Measurements from ENCODE around the gene TARS2.

The TARS2 gene

GRCh38 chr1:150529017-150529416 lies 41.8 kb downstream of the TARS2 start:
- peaks cover 2% of the 10 kb centered on the region for H3K4me1 ChIP-seq (ENCODE audit: control insufficient read depth, insufficient read depth, low read length)
- H3K9ac ChIP-seq (ENCODE audit: low read depth, low read length), result no peak overlapping the region
- no peaks in the 10 kb centered on the region for H3K9me3 ChIP-seq (ENCODE audit: control insufficient read depth, insufficient read depth, low read length)
- no peaks in the 10 kb centered on the region for H3K27me3 ChIP-seq (ENCODE audit: control insufficient read depth, insufficient read depth, low read length)
- no peak overlapping the region for H3K4me3 ChIP-seq (ENCODE audit: low read depth, low read length)
- H3K36me3 ChIP-seq (ENCODE audit: control insufficient read depth, insufficient read depth, low read length), result no peaks in the 10 kb centered on the region

GRCh38 chr1:150530491-150531159 lies 43.4 kb downstream of the TARS2 start:
- no peaks in the 10 kb centered on the region for H3K9me3 ChIP-seq (ENCODE audit: control insufficient read depth, insufficient read depth, low read length)
- no peak overlapping the region for H3K9ac ChIP-seq (ENCODE audit: low read depth, low read length)
- H3K27me3 ChIP-seq (ENCODE audit: control insufficient read depth, insufficient read depth, low read length), result no peaks in the 10 kb centered on the region
- peaks cover 2% of the 10 kb centered on the region for H3K4me1 ChIP-seq (ENCODE audit: control insufficient read depth, insufficient read depth, low read length)
- H3K36me3 ChIP-seq (ENCODE audit: control insufficient read depth, insufficient read depth, low read length), result no peaks in the 10 kb centered on the region
- H3K4me3 ChIP-seq (ENCODE audit: low read depth, low read length), result no peak overlapping the region

GRCh38 chr1:150532860-150533259 lies 45.6 kb downstream of the TARS2 start:
- H3K4me3 ChIP-seq (ENCODE audit: low read depth, low read length), result no peak overlapping the region
- H3K27me3 ChIP-seq (ENCODE audit: control insufficient read depth, insufficient read depth, low read length), result no peaks in the 10 kb centered on the region
- no peaks in the 10 kb centered on the region for H3K9me3 ChIP-seq (ENCODE audit: control insufficient read depth, insufficient read depth, low read length)
- H3K36me3 ChIP-seq (ENCODE audit: control insufficient read depth, insufficient read depth, low read length), result no peaks in the 10 kb centered on the region
- H3K4me1 ChIP-seq (ENCODE audit: control insufficient read depth, insufficient read depth, low read length), result peaks cover 2% of the 10 kb centered on the region
- no peak overlapping the region for H3K9ac ChIP-seq (ENCODE audit: low read depth, low read length)

GRCh38 chr1:150534002-150534401 lies 46.8 kb downstream of the TARS2 start:
- H3K4me3 ChIP-seq (ENCODE audit: low read depth, low read length), result no peak overlapping the region
- no peaks in the 10 kb centered on the region for H3K36me3 ChIP-seq (ENCODE audit: control insufficient read depth, insufficient read depth, low read length)
- H3K4me1 ChIP-seq (ENCODE audit: control insufficient read depth, insufficient read depth, low read length), result peaks cover 2% of the 10 kb centered on the region

GRCh38 chr1:150535511-150536287 lies 48.5 kb downstream of the TARS2 start:
- Histone ChIP-seq H3K36me3 (ENCODE audit: control insufficient read depth, insufficient read depth, low read length) (no peaks in the 10 kb centered on the region), H3K27me3 (ENCODE audit: control insufficient read depth, insufficient read depth, low read length) (no peaks in the 10 kb centered on the region), H3K9me3 (ENCODE audit: control insufficient read depth, insufficient read depth, low read length) (no peaks in the 10 kb centered on the region), H3K4me3 (ENCODE audit: low read depth, low read length) (no peak overlapping the region), H3K4me1 (ENCODE audit: control insufficient read depth, insufficient read depth, low read length) (peaks cover 2% of the 10 kb centered on the region), H3K9ac (ENCODE audit: low read depth, low read length) (no peak overlapping the region)

More at GRCh38 chr1:150534002-150534401, 46.8 kb downstream of the TARS2 start:
- no peaks in the 10 kb centered on the region for H3K9me3 ChIP-seq (ENCODE audit: control insufficient read depth, insufficient read depth, low read length)
- H3K27me3 ChIP-seq (ENCODE audit: control insufficient read depth, insufficient read depth, low read length), result no peaks in the 10 kb centered on the region
- no peak overlapping the region for H3K9ac ChIP-seq (ENCODE audit: low read depth, low read length)

- Histone ChIP-seq H3K9me3 (ENCODE audit: control insufficient read depth, insufficient read depth, low read length) (no peaks in the 10 kb centered on the region), H3K9ac (ENCODE audit: low read depth, low read length) (no peak overlapping the region), H3K36me3 (ENCODE audit: control insufficient read depth, insufficient read depth, low read length) (no peaks in the 10 kb centered on the region), H3K4me1 (ENCODE audit: control insufficient read depth, insufficient read depth, low read length) (peaks cover 2% of the 10 kb centered on the region), H3K27me3 (ENCODE audit: control insufficient read depth, insufficient read depth, low read length) (no peaks in the 10 kb centered on the region), H3K4me3 (ENCODE audit: low read depth, low read length) (no peak overlapping the region)
Observed at GRCh38 chr1:150536836-150537731, 49.9 kb downstream of the TARS2 start.

- Histone ChIP-seq H3K9ac (ENCODE audit: low read depth, low read length) (no peak overlapping the region), H3K36me3 (ENCODE audit: control insufficient read depth, insufficient read depth, low read length) (no peaks in the 10 kb centered on the region), H3K9me3 (ENCODE audit: control insufficient read depth, insufficient read depth, low read length) (no peaks in the 10 kb centered on the region), H3K4me1 (ENCODE audit: control insufficient read depth, insufficient read depth, low read length) (no peaks in the 10 kb centered on the region), H3K4me3 (ENCODE audit: low read depth, low read length) (no peak overlapping the region), H3K27me3 (ENCODE audit: control insufficient read depth, insufficient read depth, low read length) (no peaks in the 10 kb centered on the region)
Observed at GRCh38 chr1:150537732-150538684, 50.8 kb downstream of the TARS2 start.

GRCh38 chr1:150543500-150544143 lies 56.4 kb downstream of the TARS2 start:
- no peaks in the 10 kb centered on the region for H3K36me3 ChIP-seq (ENCODE audit: control insufficient read depth, insufficient read depth, low read length)
- no peaks in the 10 kb centered on the region for H3K4me1 ChIP-seq (ENCODE audit: control insufficient read depth, insufficient read depth, low read length)
- peaks cover 4% of the 10 kb centered on the region for H3K27me3 ChIP-seq (ENCODE audit: control insufficient read depth, insufficient read depth, low read length)
- H3K4me3 ChIP-seq (ENCODE audit: low read depth, low read length), result no peak overlapping the region
- no peak overlapping the region for H3K9ac ChIP-seq (ENCODE audit: low read depth, low read length)
- no peaks in the 10 kb centered on the region for H3K9me3 ChIP-seq (ENCODE audit: control insufficient read depth, insufficient read depth, low read length)

GRCh38 chr1:150544204-150544603 lies 57.0 kb downstream of the TARS2 start:
- Histone ChIP-seq H3K36me3 (ENCODE audit: control insufficient read depth, insufficient read depth, low read length) (no peaks in the 10 kb centered on the region), H3K4me1 (ENCODE audit: control insufficient read depth, insufficient read depth, low read length) (no peaks in the 10 kb centered on the region), H3K9ac (ENCODE audit: low read depth, low read length) (no peak overlapping the region), H3K27me3 (ENCODE audit: control insufficient read depth, insufficient read depth, low read length) (peaks cover 4% of the 10 kb centered on the region), H3K4me3 (ENCODE audit: low read depth, low read length) (no peak overlapping the region), H3K9me3 (ENCODE audit: control insufficient read depth, insufficient read depth, low read length) (no peaks in the 10 kb centered on the region)

- peaks cover 4% of the 10 kb centered on the region for H3K27me3 ChIP-seq (ENCODE audit: control insufficient read depth, insufficient read depth, low read length)
- no peak overlapping the region for H3K4me3 ChIP-seq (ENCODE audit: low read depth, low read length)
- H3K36me3 ChIP-seq (ENCODE audit: control insufficient read depth, insufficient read depth, low read length), result no peaks in the 10 kb centered on the region
- H3K4me1 ChIP-seq (ENCODE audit: control insufficient read depth, insufficient read depth, low read length), result peaks cover 2% of the 10 kb centered on the region
- H3K9ac ChIP-seq (ENCODE audit: low read depth, low read length), result no peak overlapping the region
- no peaks in the 10 kb centered on the region for H3K9me3 ChIP-seq (ENCODE audit: control insufficient read depth, insufficient read depth, low read length)
Observed at GRCh38 chr1:150545486-150546032, 58.3 kb downstream of the TARS2 start.
